Astrocyte of the hippocampus (primary cell): Measurements from ENCODE around the gene IARS2.
"Not testable (repeated sequence)": the region's sequence is repeated elsewhere in the genome, so short reads cannot be mapped to it uniquely, and the experiment has no call there.

Source experiments
- DNase-seq: peaks from one replicate; pipeline ENCODE4 v3.0.0; 2011; ENCODE audit warnings: low read depth, low spot score

IARS2 gene

DNA sequence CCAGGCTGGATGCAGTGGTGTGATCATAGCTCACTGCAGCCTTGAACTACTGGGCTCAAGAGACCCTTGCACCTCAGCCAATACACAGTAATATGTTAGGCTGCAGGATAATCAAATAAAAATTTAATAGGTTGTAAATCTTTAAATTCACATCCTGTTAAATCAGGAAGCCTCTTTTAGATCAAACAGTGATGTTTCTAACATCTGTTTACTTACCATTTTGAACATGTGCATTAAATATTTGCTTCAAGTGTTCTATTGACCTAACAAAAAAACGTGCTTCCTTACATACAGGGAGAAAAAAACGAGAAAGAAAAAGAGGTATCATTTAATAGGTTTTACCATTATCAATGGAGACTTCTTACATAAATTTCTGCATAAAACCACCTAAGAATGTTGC is 70.6 kb downstream of the IARS2 start:
- DNase-seq, result no peak

DNA sequence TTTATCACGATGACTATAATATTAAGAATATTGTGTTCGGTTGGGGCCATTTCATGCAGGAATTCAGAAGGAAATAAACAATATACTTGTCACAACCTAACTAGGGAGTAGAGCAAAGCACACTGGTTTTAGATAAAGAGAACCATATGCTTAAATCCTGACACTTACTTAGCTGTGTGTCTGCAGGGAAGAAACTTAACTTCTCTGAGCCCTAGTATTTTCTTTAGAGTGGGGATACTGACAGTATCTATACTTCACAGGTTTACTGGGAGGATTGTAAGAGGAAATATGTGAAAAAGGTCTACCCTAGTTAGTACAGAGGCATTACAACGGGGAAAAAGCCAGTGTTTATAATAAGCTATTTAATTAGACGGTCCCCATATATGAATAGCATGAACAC is 72.9 kb downstream of the IARS2 start:
- no peak for DNase-seq

DNA sequence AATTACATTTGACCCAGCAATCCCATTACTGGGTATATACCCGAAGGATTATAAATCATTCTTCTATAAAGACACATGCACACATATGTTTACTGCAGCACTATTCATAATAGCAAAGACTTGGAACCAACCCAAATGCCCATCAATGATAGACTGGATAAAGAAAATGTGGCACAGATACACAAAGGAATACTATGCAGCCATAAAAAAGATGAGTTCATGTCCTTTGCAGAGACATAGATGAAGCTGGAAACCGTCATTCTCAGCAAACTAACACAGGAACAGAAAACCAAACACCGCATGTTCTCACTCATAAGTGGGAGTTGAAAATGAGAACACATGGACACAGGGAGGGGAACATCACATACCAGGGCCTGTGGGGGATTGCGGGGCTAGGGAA is 76.0 kb downstream of the IARS2 start:
- not testable (repeated sequence) for DNase-seq

DNA sequence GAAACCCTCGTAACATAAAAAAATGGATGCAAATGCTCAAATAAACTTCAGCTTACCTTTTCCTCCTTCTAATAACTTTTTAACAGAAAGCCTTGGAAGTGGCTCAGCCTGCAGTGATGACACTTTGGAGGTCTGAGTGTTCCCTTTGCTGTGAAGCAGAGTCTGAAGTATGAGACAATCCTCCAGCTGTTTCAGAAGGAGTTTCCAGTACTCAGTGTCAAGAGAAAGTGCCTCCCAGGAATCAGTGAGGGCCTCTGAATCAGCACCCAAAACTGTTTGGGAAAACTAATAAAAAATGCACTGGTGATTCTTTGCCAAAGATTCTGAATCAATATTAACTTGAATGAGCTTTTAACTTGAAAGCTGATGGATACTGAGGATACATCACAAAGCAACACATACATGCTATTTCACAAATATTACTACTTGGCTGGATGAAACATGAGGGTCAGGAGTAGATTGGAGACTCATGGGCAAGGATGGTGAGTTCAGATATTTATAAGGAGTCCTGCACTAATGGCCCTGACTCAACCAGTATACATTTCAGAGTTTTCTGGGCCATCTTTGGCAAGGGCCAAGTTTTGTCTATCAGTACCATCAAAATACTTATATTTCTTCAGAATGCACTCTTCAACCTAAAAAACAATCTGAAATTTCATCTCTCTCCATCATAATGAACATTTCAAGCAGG is 77.0 kb downstream of the IARS2 start:
- DNase-seq, result no peak

DNA sequence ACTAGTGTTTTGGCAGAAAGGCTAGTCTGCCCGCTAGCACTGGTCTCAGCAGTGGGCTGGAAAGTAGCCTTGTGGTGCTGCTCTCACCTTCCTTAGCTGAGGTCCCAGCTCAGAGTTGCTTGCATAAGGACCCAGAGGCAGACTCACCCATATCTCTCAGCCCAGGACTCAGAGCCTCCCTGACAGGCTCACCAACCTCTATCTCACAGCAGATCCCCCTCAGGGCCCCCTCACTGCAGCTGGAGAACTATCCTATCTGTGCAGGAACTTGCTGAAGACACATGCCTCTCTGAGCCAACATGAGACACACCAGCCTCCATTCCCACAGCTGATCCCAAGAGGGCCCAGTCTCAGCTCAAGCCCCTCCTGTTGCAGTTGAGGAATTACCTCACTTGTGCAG is 82.6 kb downstream of the IARS2 start:
- no peak for DNase-seq

DNA sequence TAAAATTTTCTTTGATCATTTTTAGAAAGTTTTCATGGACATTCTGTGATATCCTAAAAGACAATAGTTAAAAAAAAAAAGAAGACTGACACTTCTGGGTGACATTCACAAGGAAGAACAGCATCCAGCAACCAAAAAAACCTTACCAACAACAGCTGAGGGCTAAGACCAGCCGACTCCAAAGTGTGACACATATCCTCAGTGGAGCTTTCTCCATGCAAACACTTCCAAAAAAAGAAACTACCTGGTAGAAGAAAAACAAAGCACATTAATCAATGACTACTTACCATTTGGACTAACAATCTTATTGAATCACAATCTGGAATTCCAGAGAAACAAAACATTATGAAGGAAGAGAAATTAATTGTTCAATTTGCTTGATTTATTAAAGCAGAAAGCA is 88.2 kb downstream of the IARS2 start:
- no peak for DNase-seq

DNA sequence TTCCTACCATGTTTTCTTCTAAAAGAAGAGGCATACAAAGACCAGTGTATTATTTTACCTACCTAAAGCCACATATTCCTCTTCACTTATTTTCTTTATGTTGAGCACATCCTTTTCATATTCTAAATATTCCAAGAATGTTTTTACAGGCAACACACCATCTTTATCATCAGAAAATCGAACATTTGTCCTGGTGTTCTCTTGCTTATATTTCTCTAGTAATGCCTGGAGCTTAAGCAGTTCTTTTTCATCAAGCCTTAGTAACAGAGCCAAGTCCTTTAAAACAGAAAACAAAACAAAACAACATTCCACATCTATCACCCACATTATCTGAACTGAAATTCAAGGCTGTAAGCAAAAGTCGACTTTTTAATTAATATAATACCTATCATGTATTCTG is 88.7 kb downstream of the IARS2 start:
- DNase-seq, result peak; percentile 25

DNA sequence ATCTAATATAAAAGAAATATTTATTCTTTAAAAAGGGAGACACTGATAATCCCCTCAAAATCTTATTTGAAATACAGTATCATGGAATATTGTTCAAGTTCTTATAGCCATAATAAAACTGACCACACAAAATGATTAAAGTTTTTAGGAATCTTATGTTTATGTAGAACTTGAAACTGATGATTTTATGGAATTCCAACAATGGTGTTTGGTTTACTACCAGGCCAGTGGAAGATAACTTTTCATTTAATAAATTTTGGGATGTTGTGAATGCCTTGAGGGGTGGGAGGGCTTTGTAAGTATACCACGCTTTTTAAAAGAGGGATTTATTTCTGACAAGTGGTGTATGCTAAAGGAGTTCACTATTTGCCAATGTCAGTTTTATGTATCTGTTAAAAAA is 90.6 kb downstream of the IARS2 start:
- DNase-seq, result no peak

DNA sequence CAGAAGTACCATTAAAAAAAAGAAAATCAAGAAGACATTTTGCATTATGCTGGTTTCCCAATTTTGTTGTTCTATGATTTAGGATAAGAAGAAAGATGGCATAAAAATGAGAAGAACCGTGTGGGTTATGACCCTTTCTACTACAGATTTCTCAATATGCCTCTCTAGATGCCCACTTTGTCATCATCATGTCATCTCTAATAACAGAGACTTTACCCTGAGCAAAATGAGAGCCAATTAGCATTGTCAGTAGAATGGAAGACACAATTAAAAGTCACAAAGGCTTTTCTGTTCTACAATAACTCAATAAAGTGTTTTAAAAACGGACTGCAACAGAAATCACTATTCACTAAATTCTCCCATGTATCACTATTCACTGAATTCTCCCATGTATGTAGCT is 92.8 kb downstream of the IARS2 start:
- no peak for DNase-seq

DNA sequence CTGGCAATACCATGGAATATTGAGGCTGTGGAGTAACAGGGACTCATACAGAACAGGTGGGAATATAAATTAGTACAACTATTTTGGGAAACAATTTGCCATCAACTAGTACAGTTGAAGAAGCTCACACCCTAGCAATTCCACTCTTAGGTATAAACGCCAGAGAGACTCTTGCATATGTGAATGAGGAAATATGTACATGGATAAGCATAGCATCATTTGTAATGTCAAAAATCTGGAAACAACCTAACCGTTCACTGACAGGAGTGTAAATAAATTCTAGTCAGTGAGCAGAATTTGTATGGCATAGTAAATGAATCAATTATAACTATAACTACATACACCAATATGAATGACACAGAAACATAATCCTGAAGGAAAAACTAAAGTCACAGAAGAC is 94.6 kb downstream of the IARS2 start:
- no peak for DNase-seq

DNA sequence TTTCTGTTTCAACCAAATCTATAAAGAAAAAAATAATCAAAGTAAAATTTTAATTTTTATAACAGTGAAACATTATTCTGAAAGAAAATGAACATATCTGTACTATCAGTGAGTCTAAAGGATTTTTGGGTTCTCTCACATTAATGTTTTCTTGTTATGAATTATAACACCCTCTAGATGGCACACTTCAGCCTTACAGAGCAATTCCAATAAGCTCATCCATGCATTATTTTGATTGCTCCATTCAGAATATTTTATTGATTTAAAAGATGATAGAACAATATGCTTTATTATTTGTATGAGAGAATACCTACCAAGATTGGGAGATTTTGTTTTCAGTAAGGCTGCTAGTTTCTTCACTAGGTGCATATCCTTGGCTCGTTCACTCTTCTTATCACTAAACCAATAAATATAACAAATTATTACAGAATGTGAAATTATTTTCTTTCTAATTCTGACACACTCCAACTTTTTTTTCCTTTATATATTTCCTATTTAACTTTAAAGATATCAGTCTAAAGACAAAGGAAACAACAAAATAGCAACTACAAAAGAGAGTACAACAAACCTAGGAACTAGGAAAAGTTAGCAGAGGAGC is 95.9 kb downstream of the IARS2 start:
- peak; percentile 26 for DNase-seq

DNA sequence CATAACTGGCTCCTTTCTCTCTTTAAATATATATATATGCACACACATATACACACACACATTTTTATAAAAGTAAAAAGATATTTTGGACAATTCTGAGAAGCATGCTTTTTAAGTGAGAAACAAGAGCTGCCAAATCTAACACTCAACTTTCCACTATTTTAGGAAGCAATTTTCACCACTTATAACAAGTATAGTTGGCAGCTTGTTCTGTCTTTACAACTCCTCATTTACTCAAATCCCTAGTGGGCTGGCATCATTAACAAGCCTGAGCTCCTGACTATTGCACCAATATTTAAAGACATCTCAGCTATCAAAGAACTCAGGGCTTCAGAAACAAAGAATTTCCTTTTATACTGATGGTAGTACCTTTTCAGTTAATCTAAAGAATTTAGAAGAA is 101.8 kb downstream of the IARS2 start:
- DNase-seq, result no peak
